K562 (cell line): ENCODE data around the gene ZNF350. TPM values are rescaled to one million over a fixed set of nuclear protein-coding genes. Genes with fewer than 3 reads are reported as not detected.

Experiments used
- ATAC-seq: fragments of 200-7000 bp; cut with Tn5 transposase; 3 replicates; pipeline ENCODE4 v1.9.1; 2020; ENCODE audit warnings: moderate library complexity
- Bru-seq: library from RNA; stranded (reverse); fragments of 400-500 nt; gene quantifications from one replicate; lab custom pipeline; 2021; lab: Mats Ljungman, UMichigan
- BruChase-seq, 2 experiments: library from RNA; stranded (reverse); fragments of 400-500 nt; gene quantifications; one replicate each; lab custom pipeline; 2021; lab: Mats Ljungman, UMichigan
- BruUV-seq: library from RNA; stranded (reverse); fragments of 400-500 nt; replicated peaks from 2 replicates; lab custom pipeline; 2021; lab: Mats Ljungman, UMichigan
- CTCF ChIA-PET: fragments of 300-600 bp; formaldehyde crosslinking; extraction: SDS; loops from one replicate; lab custom pipeline; 2021; ENCODE audit warnings: low intra/inter-chr PET ratio; lab: Yijun Ruan, JAX
- POLR2A ChIA-PET: fragments of 300-600, 350-650 bp; sonication (Branson Sonifier 250); formaldehyde crosslinking; extraction: SDS; loops from one replicate; lab custom pipeline; 2021; ENCODE audit warnings: antibody characterized with exemption, inconsistent platforms; lab: Yijun Ruan, JAX
- DNase-seq, 4 experiments: peaks; one replicate each; pipeline versions ENCODE4 v3.0.0 to v3.0.0-alpha.2; 2011 to 2018; ENCODE audit warnings: low spot score in 3 of 4, mixed read lengths in 3 of 4; ENCODE audit errors: extremely low read depth in 1 of 4
- FAIRE-seq: peaks from 2 replicates; lab custom pipeline; 2011; peaks lifted over from hg19 to GRCh38; lab: Jason Lieb, UNC
- H2AFZ ChIP-seq: 2 replicates; pipeline ENCODE4 v1.6.0; 2011; ENCODE audit warnings: low read depth, low read length, control low read depth, inconsistent platforms
- H3K27ac ChIP-seq: fragments of 200-600 bp; 3 replicates; pipeline ENCODE4 v1.8.0; 2011; ENCODE audit warnings: low read depth, mild to moderate bottlenecking, control low read depth, inconsistent platforms, low read length, moderate library complexity, mixed read lengths; ENCODE audit errors: extremely low read depth
- H3K27me3 ChIP-seq, 2 experiments: fragments of 300-600 bp in 1 of 2; 2 replicates in 1 of 2; 3 replicates in 1 of 2; pipeline versions ENCODE4 v1.6.0 to v1.8.0; 2011; ENCODE audit warnings: inconsistent platforms in 2 of 2, low read length in 2 of 2, mild to moderate bottlenecking in 1 of 2, mixed read lengths in 1 of 2, moderate library complexity in 1 of 2; ENCODE audit not compliant: control insufficient read depth in 2 of 2, insufficient read depth in 2 of 2
- H3K36me3 ChIP-seq: fragments of 300-600 bp; 3 replicates; pipeline ENCODE4 v1.8.0; 2011; ENCODE audit warnings: mild to moderate bottlenecking, low read length, inconsistent platforms; ENCODE audit not compliant: control insufficient read depth, insufficient read depth
- H3K4me1 ChIP-seq, 2 experiments: fragments of 200-600 bp in 1 of 2; replicated peaks in 1 of 2; 2 replicates in 1 of 2; 3 replicates in 1 of 2; pipeline versions ENCODE4 v1.5.1 to v1.8.0; 2011; ENCODE audit warnings: inconsistent platforms in 2 of 2, low read length in 2 of 2, mild to moderate bottlenecking in 1 of 2, mixed read lengths in 1 of 2, moderate library complexity in 1 of 2; ENCODE audit not compliant: control insufficient read depth in 2 of 2, insufficient read depth in 2 of 2
- H3K4me2 ChIP-seq: 2 replicates; pipeline ENCODE4 v1.6.1; 2011; ENCODE audit warnings: low read length, control low read depth, inconsistent platforms, mixed read lengths; ENCODE audit not compliant: insufficient read depth
- H3K4me3 ChIP-seq: fragments of 200-600 bp; sonication (generic), shearing (Covaris generic); 2 replicates; pipeline ENCODE4 v1.5.1; 2016; ENCODE audit warnings: control low read depth, inconsistent platforms
- H3K79me2 ChIP-seq: fragments of 200-600 bp; 3 replicates; pipeline ENCODE4 v1.8.0; 2011; ENCODE audit warnings: low read length, inconsistent platforms; ENCODE audit not compliant: control insufficient read depth, insufficient read depth
- H3K9ac ChIP-seq, 2 experiments: 2 replicates each; pipeline versions ENCODE4 v1.6.0 to v1.6.1; 2011; ENCODE audit warnings: low read depth in 2 of 2, low read length in 2 of 2, control low read depth in 1 of 2, inconsistent platforms in 1 of 2, mild to moderate bottlenecking in 1 of 2, mixed read lengths in 1 of 2; ENCODE audit not compliant: insufficient read depth in 1 of 2
- H3K9me1 ChIP-seq: one replicate; pipeline ENCODE4 v1.6.0; 2011; ENCODE audit warnings: inconsistent platforms, mild to moderate bottlenecking, low read length, moderate library complexity; ENCODE audit not compliant: control insufficient read depth, insufficient read depth
- H3K9me3 ChIP-seq: replicated peaks from 2 replicates; pipeline ENCODE4 v1.5.1; 2011; ENCODE audit warnings: low read depth, low read length, inconsistent platforms; ENCODE audit not compliant: control insufficient read depth, insufficient read depth
- H4K20me1 ChIP-seq: replicated peaks from 2 replicates; pipeline ENCODE4 v1.6.1; 2011; ENCODE audit warnings: low read length, inconsistent platforms, mixed read lengths; ENCODE audit not compliant: control insufficient read depth, insufficient read depth
- ARHGAP35 ChIP-seq: fragments of 450-650 bp; IDR thresholded peaks from 2 replicates; pipeline ENCODE4 v1.6.1; 2018; ENCODE audit not compliant: partially characterized antibody
- BDP1 ChIP-seq: IDR thresholded peaks from 3 replicates; pipeline ENCODE4 v1.6.1; 2011; ENCODE audit not compliant: insufficient read length, insufficient read depth
- ESRRA ChIP-seq: fragments of 450-650 bp; IDR thresholded peaks from 2 replicates; pipeline ENCODE4 v1.6.1; 2014; ENCODE audit warnings: low read depth, mild to moderate bottlenecking, moderate library complexity, borderline replicate concordance
- MAFK ChIP-seq: IDR thresholded peaks from 2 replicates; pipeline ENCODE4 v1.6.1; 2011; ENCODE audit warnings: low read length, improper control_type of control experiment
- NBN ChIP-seq: fragments of 450-650 bp; IDR thresholded peaks from 2 replicates; pipeline ENCODE4 v1.6.1; 2016; ENCODE audit warnings: low read depth, mild to moderate bottlenecking
- SMARCA4 ChIP-seq: fragments of 450-650 bp; IDR thresholded peaks from 2 replicates; pipeline ENCODE4 v1.6.1; 2016
- ZKSCAN8 ChIP-seq: fragments of 200-800 bp; sonication (Bioruptor generic); IDR thresholded peaks from 2 replicates; pipeline ENCODE4 v1.6.1; 2016; ENCODE audit warnings: missing genetic modification characterization, missing compliant biosample characterization
- WGBS: fragments of 100-300 bp; shearing (Covaris generic); methylation state at CpG from one replicate; pipeline ENCODE4 v1.1.6; 2016; ENCODE audit warnings: low coverage, mixed read lengths; ENCODE audit not compliant: insufficient coverage; ENCODE audit errors: missing lambda C conversion rate; 5-methylcytosine and 5-hydroxymethylcytosine counted together
- in situ Hi-C: fragments of 300-500 bp; cut with MboI; formaldehyde crosslinking; loops from 4 replicates; pipeline ENCODE4 v1.15.0; 2018; ENCODE audit warnings: inconsistent platforms, mixed read lengths
- intact Hi-C: fragments of 100-400 bp; cut with micrococcal nuclease; formaldehyde crosslinking; loops from 2 replicates; pipeline ENCODE4 v1.14.2; 2022
- long read RNA-seq, 3 experiments: library from polyadenylated mRNA in 2 of 3; library from RNA in 1 of 3; unstranded in 2 of 3; stranded (forward) in 1 of 3; transcript quantifications; one replicate each; pipeline ENCODE4 v2.0.0, GENCODE V29; 2019 to 2022
- polyA minus RNA-seq, 3 experiments: library from RNA; depleted of rRNA, polyadenylated mRNA; stranded (reverse); fragments of >200 nt; gene quantifications; 2 replicates each; pipeline ENCODE4 v1.2.3, GENCODE V29; 2011
- polyA plus RNA-seq, 8 experiments: library from polyadenylated mRNA; depleted of rRNA in 4 of 8; stranded (reverse) in 5 of 8; unstranded in 3 of 8; fragments of >200 nt; fragmentation: Nextera tagmentation in 2 of 8; fragmentation: Illumina TruSeq in 1 of 8; extraction: Ambion mirVana in 2 of 8; extraction: Trizol in 1 of 8; gene quantifications; 2 replicates each; pipeline versions ENCODE4 v1.2.1 to v1.2.3, GENCODE V29; 2011 to 2014; ENCODE audit warnings: inconsistent platforms in 1 of 8, missing spikeins in 1 of 8
- total RNA-seq, 7 experiments: library from RNA; depleted of rRNA in 6 of 7; stranded (reverse); fragments of >200 nt in 6 of 7; fragmentation: Illumina TruSeq in 2 of 7; extraction: Trizol in 2 of 7; gene quantifications; 2 replicates each; pipeline versions ENCODE4 v1.2.1 to v1.2.3, GENCODE V29; 2011 to 2021; ENCODE audit warnings: low replicate concordance in 1 of 7
- TF ChIP-seq, protein P1 (sequence below): sonication (generic); formaldehyde crosslinking; IDR thresholded peaks from 2 replicates; pipeline ENCODE4 v1.8.0; 2022; ENCODE audit warnings: mild to moderate bottlenecking, missing genetic modification reagents, borderline replicate concordance
- TF ChIP-seq, protein P2 (sequence below): fragments of 250-450 bp; sonication (Bioruptor Pico); IDR thresholded peaks from 2 replicates; pipeline ENCODE4 v1.8.0; 2021; ENCODE audit warnings: moderate library complexity, mild to moderate bottlenecking, inconsistent platforms

Gene ZNF350
- 2.4 and 5.7 TPM in 2 replicates for total RNA-seq (2011; cell fraction: chromatin; rRNA removed; ENCODE audit: low replicate concordance)
- total RNA-seq (2011; cell fraction: nucleolus; rRNA removed) = 1.8 and 2.5 TPM in 2 replicates
- 3.5 and 5.0 TPM in 2 replicates for total RNA-seq (2011; cell fraction: nucleoplasm; rRNA removed)
- total RNA-seq (2014; rRNA removed) (1.8 TPM in 2 replicates), total RNA-seq (2014; rRNA removed; fragmentation: Illumina TruSeq; extraction: Trizol) (3.4 and 4.9 TPM in 2 replicates), total RNA-seq (2015; rRNA removed; fragmentation: Illumina TruSeq; extraction: Trizol) (3.0 and 3.1 TPM in 2 replicates), total RNA-seq (2021) (2.0 and 2.9 TPM in 2 replicates), polyA plus RNA-seq (2011; rRNA removed) (1.9 and 3.5 TPM in 2 replicates), polyA plus RNA-seq (2014; fragmentation: Illumina TruSeq; extraction: Trizol) (2.9 TPM in 2 replicates), polyA plus RNA-seq (2014; fragmentation: Nextera tagmentation; extraction: Ambion mirVana) (1 to 10 TPM; 3.4 to 4.8 TPM), polyA plus RNA-seq (2014; rRNA removed) (1.6 and 1.7 TPM in 2 replicates), polyA minus RNA-seq (2011; rRNA and poly(A)+ RNA removed) (2.3 and 7.2 TPM in 2 replicates), Bru-seq, nascent RNA (percentile 59 among the genes with signal in this experiment), BruChase-seq, experiment 1, labeled RNA remaining after a 2-hour chase (percentile 65 among the genes with signal in this experiment), BruChase-seq, experiment 2, labeled RNA remaining after a 6-hour chase (percentile 64 among the genes with signal in this experiment)
- 0.10 and 1.2 TPM in 2 replicates for polyA plus RNA-seq (2011; cell fraction: cytosol; rRNA removed)
- polyA plus RNA-seq (2011; cell fraction: nucleus; rRNA removed) = 0.87 and 2.2 TPM in 2 replicates
- 1.9 and 2.9 TPM in 2 replicates for polyA plus RNA-seq (2012)
- polyA minus RNA-seq (2011; cell fraction: cytosol; rRNA and poly(A)+ RNA removed) = 1.0 and 1.1 TPM in 2 replicates
- 1.1 and 3.6 TPM in 2 replicates for polyA minus RNA-seq (2011; cell fraction: nucleus; rRNA and poly(A)+ RNA removed)
- long read RNA-seq, experiment 1, transcript ZNF350-201 (5 exons, 2,338 nt) = major isoform, 6 of 11 reads
- long read RNA-seq, experiment 1, partial matches to known transcripts = 0 of 11 reads
- long read RNA-seq, experiment 1, other reads (novel, unspliced or antisense) = 5 of 11 reads
- long read RNA-seq, experiment 2, partial matches to known transcripts = 0 of 2 reads
- long read RNA-seq, experiment 2, other reads (novel, unspliced or antisense) = 0 of 2 reads
- long read RNA-seq, experiment 3, partial matches to known transcripts = 0 of 4 reads
- long read RNA-seq, experiment 3, other reads (novel, unspliced or antisense) = 1 of 4 reads

DNA sequence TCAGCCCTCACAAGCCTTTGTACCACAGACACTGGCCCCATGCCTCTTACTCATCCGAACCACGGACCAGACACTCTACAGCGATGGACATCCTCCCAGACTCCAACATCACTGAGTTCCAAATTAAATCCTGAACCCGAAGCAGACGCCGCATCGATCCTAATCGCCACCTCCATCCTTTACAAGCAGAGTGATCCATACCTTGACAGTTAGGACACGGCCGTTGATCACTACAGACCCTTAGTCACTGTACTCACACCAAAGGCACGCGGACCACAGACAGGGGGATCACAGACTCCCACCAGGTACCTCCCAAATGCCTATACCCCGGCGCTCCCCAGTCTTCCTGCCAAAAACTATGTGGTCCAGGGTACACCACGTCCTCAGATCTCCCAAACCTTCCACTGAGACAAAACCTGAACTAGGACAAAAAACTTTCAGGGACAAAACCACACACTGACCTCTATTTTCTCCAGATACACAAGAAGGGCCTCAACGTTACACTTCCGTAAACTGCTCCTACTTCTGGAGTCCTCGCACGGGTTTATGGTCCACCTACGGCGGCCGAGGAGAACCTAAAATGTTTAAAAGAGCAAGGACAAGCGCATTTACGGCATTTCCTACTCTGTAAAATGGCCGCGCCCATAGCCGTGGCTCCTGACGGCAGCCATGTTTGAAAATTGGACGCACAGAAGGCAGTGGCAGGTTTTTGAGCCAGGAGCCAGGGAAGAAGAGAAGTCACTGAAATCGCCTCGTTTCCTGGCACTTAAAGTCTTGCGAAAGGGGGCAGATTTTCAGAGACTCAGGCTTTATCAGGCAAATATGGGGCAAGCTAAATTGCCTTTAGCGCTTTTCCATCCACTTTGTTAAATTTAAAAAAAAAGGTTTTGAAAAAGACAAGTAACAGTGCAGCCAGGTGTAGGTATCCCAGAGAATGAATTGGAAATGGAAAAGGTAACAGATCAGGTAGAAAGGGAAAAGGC, at the start of gene ZNF350:
Gene ZNF350, minus strand, starts transcription at position 532 of the 983 bp plus-strand sequence. CDS start 12,480 bp downstream, outside the sequence.
- peaks cover 7% of the 10 kb centered on the region; the same call in 1 of the 3 replicates for H3K79me2 ChIP-seq
- CTCF ChIA-PET = no interaction called here
- peak within 1 kb of the TSS; percentile 76 for H3K27ac ChIP-seq
- peak; percentile 93 for FAIRE-seq
- WGBS = 16% methylated on average over 33 of the region's 33 CpGs
- intact Hi-C loops = no loop called here
- POLR2A ChIA-PET = interaction anchor here (0.6 kb wide), 1 partner anchor 93 kb away, joined by 3 read pairs; no protein-coding TSS in a partner anchor
- no peaks in the 10 kb centered on the region for H3K4me1 ChIP-seq
- in situ Hi-C loops = no loop called here
- H3K9me3 ChIP-seq = peaks cover 12% of the 10 kb centered on the region
- H4K20me1 ChIP-seq = no peaks in the 10 kb centered on the region
- H3K27me3 ChIP-seq = no peaks in the 10 kb centered on the region
- H3K4me2 ChIP-seq = peak within 1 kb of the TSS; percentile 94
- no peaks in the 10 kb centered on the region for H3K36me3 ChIP-seq
- DNase-seq = peak; percentile 63 to 91 (median 68)
- H2AFZ ChIP-seq = peak within 1 kb of the TSS; percentile 90
- H3K9ac ChIP-seq = peak within 1 kb of the TSS; percentile 54 to 71; a peak in 3 of 4 replicates
- no peaks in the 10 kb centered on the region for H3K9me1 ChIP-seq
- H3K4me3 ChIP-seq = peak within 1 kb of the TSS; percentile 61
- BruUV-seq = TSS peak; percentile 67
- peak; percentile 97 for ATAC-seq
- TF ChIP-seq NBN (no peak), ARHGAP35 (no peak), BDP1 (no peak), ESRRA (peak; percentile 49; the same call in 1 of the 2 replicates), SMARCA4 (no peak), MAFK (0 out of 2 replicates have a peak, but pooled peaks have one; percentile 9), ZKSCAN8 (CRISPR knock-in tag) (no peak)
- TF ChIP-seq, protein P1, sequence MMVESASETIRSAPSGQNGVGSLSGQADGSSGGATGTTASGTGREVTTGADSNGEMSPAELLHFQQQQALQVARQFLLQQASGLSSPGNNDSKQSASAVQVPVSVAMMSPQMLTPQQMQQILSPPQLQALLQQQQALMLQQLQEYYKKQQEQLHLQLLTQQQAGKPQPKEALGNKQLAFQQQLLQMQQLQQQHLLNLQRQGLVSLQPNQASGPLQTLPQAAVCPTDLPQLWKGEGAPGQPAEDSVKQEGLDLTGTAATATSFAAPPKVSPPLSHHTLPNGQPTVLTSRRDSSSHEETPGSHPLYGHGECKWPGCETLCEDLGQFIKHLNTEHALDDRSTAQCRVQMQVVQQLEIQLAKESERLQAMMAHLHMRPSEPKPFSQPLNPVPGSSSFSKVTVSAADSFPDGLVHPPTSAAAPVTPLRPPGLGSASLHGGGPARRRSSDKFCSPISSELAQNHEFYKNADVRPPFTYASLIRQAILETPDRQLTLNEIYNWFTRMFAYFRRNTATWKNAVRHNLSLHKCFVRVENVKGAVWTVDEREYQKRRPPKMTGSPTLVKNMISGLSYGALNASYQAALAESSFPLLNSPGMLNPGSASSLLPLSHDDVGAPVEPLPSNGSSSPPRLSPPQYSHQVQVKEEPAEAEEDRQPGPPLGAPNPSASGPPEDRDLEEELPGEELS (CRISPR knock-in tag) = no peak
- TF ChIP-seq, protein P2, sequence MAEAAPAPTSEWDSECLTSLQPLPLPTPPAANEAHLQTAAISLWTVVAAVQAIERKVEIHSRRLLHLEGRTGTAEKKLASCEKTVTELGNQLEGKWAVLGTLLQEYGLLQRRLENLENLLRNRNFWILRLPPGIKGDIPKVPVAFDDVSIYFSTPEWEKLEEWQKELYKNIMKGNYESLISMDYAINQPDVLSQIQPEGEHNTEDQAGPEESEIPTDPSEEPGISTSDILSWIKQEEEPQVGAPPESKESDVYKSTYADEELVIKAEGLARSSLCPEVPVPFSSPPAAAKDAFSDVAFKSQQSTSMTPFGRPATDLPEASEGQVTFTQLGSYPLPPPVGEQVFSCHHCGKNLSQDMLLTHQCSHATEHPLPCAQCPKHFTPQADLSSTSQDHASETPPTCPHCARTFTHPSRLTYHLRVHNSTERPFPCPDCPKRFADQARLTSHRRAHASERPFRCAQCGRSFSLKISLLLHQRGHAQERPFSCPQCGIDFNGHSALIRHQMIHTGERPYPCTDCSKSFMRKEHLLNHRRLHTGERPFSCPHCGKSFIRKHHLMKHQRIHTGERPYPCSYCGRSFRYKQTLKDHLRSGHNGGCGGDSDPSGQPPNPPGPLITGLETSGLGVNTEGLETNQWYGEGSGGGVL = no peak
